Nephron (organoid): ENCODE measurements around the gene RBM39.

Experiments
- H3K27ac Mint-ChIP-seq, 3 experiments: 2 replicates each; pipeline ENCODE4 v1.8.0; 2020; ENCODE audit warnings: mixed read lengths in 3 of 3, mild to moderate bottlenecking in 2 of 3, moderate library complexity in 1 of 3
- H3K27me3 Mint-ChIP-seq: 2 replicates; pipeline ENCODE4 v1.8.0; 2021; ENCODE audit warnings: low read depth, mild to moderate bottlenecking, moderate library complexity, mixed read lengths
- H3K36me3 Mint-ChIP-seq: 2 replicates; pipeline ENCODE4 v1.8.0; 2020; ENCODE audit warnings: low read depth, mixed read lengths
- H3K4me1 Mint-ChIP-seq: 2 replicates; pipeline ENCODE4 v1.8.0; 2020; ENCODE audit warnings: mixed read lengths
- H3K4me3 Mint-ChIP-seq, 3 experiments: 2 replicates each; pipeline ENCODE4 v1.8.0; 2020; ENCODE audit warnings: mild to moderate bottlenecking in 3 of 3, mixed read lengths in 3 of 3, moderate library complexity in 2 of 3
- H3K9me3 Mint-ChIP-seq: 2 replicates; pipeline ENCODE4 v1.8.0; 2020; ENCODE audit warnings: mixed read lengths
- CTCF ChIP-seq, 3 experiments: fragments of 200-600 bp; sonication (generic); IDR thresholded peaks; one replicate each; pipeline ENCODE4 v1.5.0; 2021; ENCODE audit warnings: antibody characterized with exemption in 3 of 3; ENCODE audit not compliant: unreplicated experiment in 3 of 3

The RBM39 gene

GRCh38 chr20:35776513-35777101 lies 34.5 kb upstream of the RBM39 start:
- peaks cover 32% of the 10 kb centered on the region for H3K4me1 Mint-ChIP-seq

GRCh38 chr20:35774391-35774790 lies 32.3 kb upstream of the RBM39 start:
- Mint-ChIP-seq H3K27me3 (no peaks in the 10 kb centered on the region), H3K36me3 (peaks cover 23% of the 10 kb centered on the region), H3K4me3 (peak overlapping the region; percentile 97 to 99 (median 98)), H3K27ac (peak overlapping the region; percentile 32 to 76 (median 56)), H3K9me3 (peaks cover 2% of the 10 kb centered on the region), H3K4me1 (peaks cover 40% of the 10 kb centered on the region)
- TF ChIP-seq CTCF (IDR thresholded peaks at IDR 0.05; ENCODE audit: unreplicated experiment in 3 of 3): no peak

More at GRCh38 chr20:35776513-35777101, 34.5 kb upstream of the RBM39 start:
- H3K9me3 Mint-ChIP-seq: peaks cover 2% of the 10 kb centered on the region
- peak overlapping the region in 2 of 3 experiments; percentile 35 to 69 for H3K27ac Mint-ChIP-seq
- no peaks in the 10 kb centered on the region for H3K27me3 Mint-ChIP-seq
- TF ChIP-seq CTCF (IDR thresholded peaks at IDR 0.05; ENCODE audit: unreplicated experiment in 3 of 3): no peak
- H3K36me3 Mint-ChIP-seq: peaks cover 23% of the 10 kb centered on the region
- H3K4me3 Mint-ChIP-seq: peak overlapping the region; percentile 18 to 63 (median 57)

- Mint-ChIP-seq H3K36me3 (peaks cover 19% of the 10 kb centered on the region), H3K4me1 (peaks cover 52% of the 10 kb centered on the region), H3K9me3 (peaks cover 2% of the 10 kb centered on the region), H3K4me3 (peak overlapping the region; percentile 97 to 99 (median 98)), H3K27me3 (no peaks in the 10 kb centered on the region), H3K27ac (peak overlapping the region; percentile 71 to 89 (median 76))
- no peak for TF ChIP-seq CTCF (IDR thresholded peaks at IDR 0.05; ENCODE audit: unreplicated experiment in 3 of 3)
These were observed 31.2 kb upstream of the RBM39 start for GRCh38 chr20:35773154-35773751.

- Mint-ChIP-seq H3K4me1 (peaks cover 57% of the 10 kb centered on the region), H3K9me3 (peaks cover 2% of the 10 kb centered on the region), H3K4me3 (peak overlapping the region; percentile 97 to 99 (median 98)), H3K27me3 (no peaks in the 10 kb centered on the region), H3K36me3 (peaks cover 19% of the 10 kb centered on the region), H3K27ac (peak overlapping the region; percentile 76 to 89 (median 83))
- TF ChIP-seq CTCF (IDR thresholded peaks at IDR 0.05; ENCODE audit: unreplicated experiment in 3 of 3): no peak
These were observed 30.6 kb upstream of the RBM39 start for GRCh38 chr20:35772563-35773058.

GRCh38 chr20:35771689-35772562 lies 29.9 kb upstream of the RBM39 start, which contains the start of gene PHF20:
Gene PHF20 (plus strand): TSS chr20:35772015. CDS start chr20:35801523, 29,508 bp downstream.
- TF ChIP-seq CTCF (IDR thresholded peaks at IDR 0.05; ENCODE audit: unreplicated experiment in 3 of 3): no peak
- H3K9me3 Mint-ChIP-seq: peaks cover 2% of the 10 kb centered on the region
- no peaks in the 10 kb centered on the region for H3K27me3 Mint-ChIP-seq
- peak within 1 kb of the TSS; percentile 97 to 99 (median 98) for H3K4me3 Mint-ChIP-seq
- peaks cover 53% of the 10 kb centered on the region for H3K4me1 Mint-ChIP-seq
- H3K27ac Mint-ChIP-seq: peak within 1 kb of the TSS; percentile 85 to 96 (median 88)
- peaks cover 17% of the 10 kb centered on the region for H3K36me3 Mint-ChIP-seq
